GM12892 (cell line): ENCODE results near the gene KCNK4.
"Not testable (repeated sequence)": the region's sequence is repeated elsewhere in the genome, so short reads cannot be mapped to it uniquely, and the experiment has no call there.

Experiments
- POLR2A ChIP-seq: IDR thresholded peaks from 2 replicates; pipeline ENCODE4 v1.6.1; 2011; ENCODE audit warnings: low read depth, low read length, control low read depth
- TAF1 ChIP-seq: IDR thresholded peaks from 2 replicates; pipeline ENCODE4 v1.6.1; 2011; ENCODE audit warnings: low read depth, mild to moderate bottlenecking, control low read depth, low read length, borderline replicate concordance

DNA sequence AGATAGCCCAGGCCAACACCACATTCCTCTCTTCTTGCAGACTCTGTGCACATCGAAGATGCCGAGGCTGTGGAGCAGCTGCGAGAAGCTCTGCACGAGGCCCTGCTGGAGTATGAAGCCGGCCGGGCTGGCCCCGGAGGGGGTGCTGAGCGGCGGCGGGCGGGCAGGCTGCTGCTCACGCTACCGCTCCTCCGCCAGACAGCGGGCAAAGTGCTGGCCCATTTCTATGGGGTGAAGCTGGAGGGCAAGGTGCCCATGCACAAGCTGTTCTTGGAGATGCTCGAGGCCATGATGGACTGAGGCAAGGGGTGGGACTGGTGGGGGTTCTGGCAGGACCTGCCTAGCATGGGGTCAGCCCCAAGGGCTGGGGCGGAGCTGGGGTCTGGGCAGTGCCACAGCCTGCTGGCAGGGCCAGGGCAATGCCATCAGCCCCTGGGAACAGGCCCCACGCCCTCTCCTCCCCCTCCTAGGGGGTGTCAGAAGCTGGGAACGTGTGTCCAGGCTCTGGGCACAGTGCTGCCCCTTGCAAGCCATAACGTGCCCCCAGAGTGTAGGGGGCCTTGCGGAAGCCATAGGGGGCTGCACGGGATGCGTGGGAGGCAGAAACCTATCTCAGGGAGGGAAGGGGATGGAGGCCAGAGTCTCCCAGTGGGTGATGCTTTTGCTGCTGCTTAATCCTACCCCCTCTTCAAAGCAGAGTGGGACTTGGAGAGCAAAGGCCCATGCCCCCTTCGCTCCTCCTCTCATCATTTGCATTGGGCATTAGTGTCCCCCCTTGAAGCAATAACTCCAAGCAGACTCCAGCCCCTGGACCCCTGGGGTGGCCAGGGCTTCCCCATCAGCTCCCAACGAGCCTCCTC is 24.8 kb downstream of the KCNK4 start:
- not testable (repeated sequence) for TF ChIP-seq TAF1, POLR2A
